HL-60 (cell line): Measurements from ENCODE around the gene MPC1.

Experiments
- GABPA ChIP-seq: IDR thresholded peaks from 2 replicates; pipeline ENCODE4 v1.6.1; 2012; ENCODE audit warnings: low read depth
- POLR2AphosphoS5 ChIP-seq: IDR thresholded peaks from 2 replicates; pipeline ENCODE4 v1.6.1; 2012; ENCODE audit warnings: low read depth
- TF ChIP-seq, protein P1 (sequence below): IDR thresholded peaks from one replicate; pipeline ENCODE4 v1.5.1; 2011; ENCODE audit warnings: low read length, control low read depth, inconsistent platforms; ENCODE audit not compliant: insufficient read depth
- TF ChIP-seq, protein P2 (sequence below): IDR thresholded peaks from 2 replicates; pipeline ENCODE4 v1.6.1; 2012; ENCODE audit warnings: low read depth; ENCODE audit not compliant: insufficient replicate concordance

DNA sequence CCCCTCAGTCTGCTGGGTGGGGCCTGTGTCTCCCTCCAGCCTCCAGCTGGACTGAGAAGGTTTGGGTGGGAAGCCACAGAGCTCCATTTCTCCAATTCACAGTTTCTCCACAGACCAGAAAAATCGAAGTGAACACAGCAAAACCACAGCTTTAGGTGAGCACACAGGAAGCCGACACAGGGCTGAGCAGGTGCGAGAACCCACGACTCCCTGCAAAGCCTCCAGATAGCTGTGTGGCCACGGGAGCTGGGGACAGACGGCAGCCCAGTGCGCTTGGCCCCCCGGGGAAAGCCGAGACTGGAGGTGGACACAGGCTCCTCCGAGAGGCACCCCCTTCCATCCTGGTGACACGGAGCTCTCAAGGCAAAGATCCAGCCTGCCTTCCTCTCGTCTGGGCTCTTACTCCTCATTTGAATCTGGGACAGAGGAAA lies 29.0 kb upstream of the MPC1 start:
- TF ChIP-seq, protein P1, sequence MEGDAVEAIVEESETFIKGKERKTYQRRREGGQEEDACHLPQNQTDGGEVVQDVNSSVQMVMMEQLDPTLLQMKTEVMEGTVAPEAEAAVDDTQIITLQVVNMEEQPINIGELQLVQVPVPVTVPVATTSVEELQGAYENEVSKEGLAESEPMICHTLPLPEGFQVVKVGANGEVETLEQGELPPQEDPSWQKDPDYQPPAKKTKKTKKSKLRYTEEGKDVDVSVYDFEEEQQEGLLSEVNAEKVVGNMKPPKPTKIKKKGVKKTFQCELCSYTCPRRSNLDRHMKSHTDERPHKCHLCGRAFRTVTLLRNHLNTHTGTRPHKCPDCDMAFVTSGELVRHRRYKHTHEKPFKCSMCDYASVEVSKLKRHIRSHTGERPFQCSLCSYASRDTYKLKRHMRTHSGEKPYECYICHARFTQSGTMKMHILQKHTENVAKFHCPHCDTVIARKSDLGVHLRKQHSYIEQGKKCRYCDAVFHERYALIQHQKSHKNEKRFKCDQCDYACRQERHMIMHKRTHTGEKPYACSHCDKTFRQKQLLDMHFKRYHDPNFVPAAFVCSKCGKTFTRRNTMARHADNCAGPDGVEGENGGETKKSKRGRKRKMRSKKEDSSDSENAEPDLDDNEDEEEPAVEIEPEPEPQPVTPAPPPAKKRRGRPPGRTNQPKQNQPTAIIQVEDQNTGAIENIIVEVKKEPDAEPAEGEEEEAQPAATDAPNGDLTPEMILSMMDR = no peak
- TF ChIP-seq POLR2AphosphoS5 = no peak
- no peak for TF ChIP-seq GABPA
- TF ChIP-seq, protein P2, sequence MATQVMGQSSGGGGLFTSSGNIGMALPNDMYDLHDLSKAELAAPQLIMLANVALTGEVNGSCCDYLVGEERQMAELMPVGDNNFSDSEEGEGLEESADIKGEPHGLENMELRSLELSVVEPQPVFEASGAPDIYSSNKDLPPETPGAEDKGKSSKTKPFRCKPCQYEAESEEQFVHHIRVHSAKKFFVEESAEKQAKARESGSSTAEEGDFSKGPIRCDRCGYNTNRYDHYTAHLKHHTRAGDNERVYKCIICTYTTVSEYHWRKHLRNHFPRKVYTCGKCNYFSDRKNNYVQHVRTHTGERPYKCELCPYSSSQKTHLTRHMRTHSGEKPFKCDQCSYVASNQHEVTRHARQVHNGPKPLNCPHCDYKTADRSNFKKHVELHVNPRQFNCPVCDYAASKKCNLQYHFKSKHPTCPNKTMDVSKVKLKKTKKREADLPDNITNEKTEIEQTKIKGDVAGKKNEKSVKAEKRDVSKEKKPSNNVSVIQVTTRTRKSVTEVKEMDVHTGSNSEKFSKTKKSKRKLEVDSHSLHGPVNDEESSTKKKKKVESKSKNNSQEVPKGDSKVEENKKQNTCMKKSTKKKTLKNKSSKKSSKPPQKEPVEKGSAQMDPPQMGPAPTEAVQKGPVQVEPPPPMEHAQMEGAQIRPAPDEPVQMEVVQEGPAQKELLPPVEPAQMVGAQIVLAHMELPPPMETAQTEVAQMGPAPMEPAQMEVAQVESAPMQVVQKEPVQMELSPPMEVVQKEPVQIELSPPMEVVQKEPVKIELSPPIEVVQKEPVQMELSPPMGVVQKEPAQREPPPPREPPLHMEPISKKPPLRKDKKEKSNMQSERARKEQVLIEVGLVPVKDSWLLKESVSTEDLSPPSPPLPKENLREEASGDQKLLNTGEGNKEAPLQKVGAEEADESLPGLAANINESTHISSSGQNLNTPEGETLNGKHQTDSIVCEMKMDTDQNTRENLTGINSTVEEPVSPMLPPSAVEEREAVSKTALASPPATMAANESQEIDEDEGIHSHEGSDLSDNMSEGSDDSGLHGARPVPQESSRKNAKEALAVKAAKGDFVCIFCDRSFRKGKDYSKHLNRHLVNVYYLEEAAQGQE = no peak
